Measurements from ENCODE around the gene LRRC10.

GRCh38 chr12:69658203-69658602 lies 47.5 kb upstream of the LRRC10 start:
- TF ChIP-seq CTCF (IDR thresholded peaks at IDR 0.05; ENCODE audit: insufficient read depth, low read length), result no peak
- no peak for TF ChIP-seq POLR2AphosphoS5 (IDR thresholded peaks at IDR 0.05; ENCODE audit: low read depth)
- TF ChIP-seq GABPA (IDR thresholded peaks at IDR 0.05; ENCODE audit: low read depth), result no peak
- no peak for TF ChIP-seq SPI1 (IDR thresholded peaks at IDR 0.05; ENCODE audit: borderline replicate concordance, low read depth)

Data from HL-60 (cell line).